ENCODE measurements around the gene APBA2. TPM values are rescaled to one million over a fixed set of nuclear protein-coding genes. Genes with fewer than 3 reads are reported as not detected.

Gene APBA2
- total RNA-seq, 6 experiments from 2014 or later = 5.3 to 6.5 (median 6.1) TPM

DNA sequence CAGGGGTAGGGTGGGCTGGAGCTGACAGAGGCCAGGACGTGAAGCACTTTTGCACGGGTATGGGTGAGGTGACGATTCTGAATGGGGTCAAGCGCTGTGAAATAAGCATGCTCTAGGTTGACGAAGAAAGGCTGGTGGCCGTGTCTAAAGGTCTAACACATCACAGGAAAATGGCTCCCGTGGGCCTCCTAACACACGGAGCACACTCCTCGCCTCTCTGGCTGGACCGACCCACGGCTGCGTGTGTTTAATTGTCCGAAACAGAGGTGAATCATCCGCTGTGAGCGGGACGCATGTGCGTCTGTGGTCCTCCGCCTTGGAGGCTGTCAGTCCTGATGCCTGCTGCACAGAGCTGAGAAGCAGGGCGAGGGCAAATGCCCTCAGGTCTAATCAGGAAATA is 253.3 kb downstream of the APBA2 start:
- H3K9me3 Mint-ChIP-seq = peaks cover 11% of the 10 kb centered on the region; the same call in 1 of the 2 replicates
- DNase-seq = no peak
- no peaks in the 10 kb centered on the region for H3K36me3 Mint-ChIP-seq (ENCODE audit: low read depth)
- no peak overlapping the region for H3K27ac Mint-ChIP-seq
- peaks cover 5% of the 10 kb centered on the region for H3K27me3 Mint-ChIP-seq (ENCODE audit: insufficient read depth)
- no peak overlapping the region for H3K4me3 Mint-ChIP-seq
- TF ChIP-seq, protein P1, sequence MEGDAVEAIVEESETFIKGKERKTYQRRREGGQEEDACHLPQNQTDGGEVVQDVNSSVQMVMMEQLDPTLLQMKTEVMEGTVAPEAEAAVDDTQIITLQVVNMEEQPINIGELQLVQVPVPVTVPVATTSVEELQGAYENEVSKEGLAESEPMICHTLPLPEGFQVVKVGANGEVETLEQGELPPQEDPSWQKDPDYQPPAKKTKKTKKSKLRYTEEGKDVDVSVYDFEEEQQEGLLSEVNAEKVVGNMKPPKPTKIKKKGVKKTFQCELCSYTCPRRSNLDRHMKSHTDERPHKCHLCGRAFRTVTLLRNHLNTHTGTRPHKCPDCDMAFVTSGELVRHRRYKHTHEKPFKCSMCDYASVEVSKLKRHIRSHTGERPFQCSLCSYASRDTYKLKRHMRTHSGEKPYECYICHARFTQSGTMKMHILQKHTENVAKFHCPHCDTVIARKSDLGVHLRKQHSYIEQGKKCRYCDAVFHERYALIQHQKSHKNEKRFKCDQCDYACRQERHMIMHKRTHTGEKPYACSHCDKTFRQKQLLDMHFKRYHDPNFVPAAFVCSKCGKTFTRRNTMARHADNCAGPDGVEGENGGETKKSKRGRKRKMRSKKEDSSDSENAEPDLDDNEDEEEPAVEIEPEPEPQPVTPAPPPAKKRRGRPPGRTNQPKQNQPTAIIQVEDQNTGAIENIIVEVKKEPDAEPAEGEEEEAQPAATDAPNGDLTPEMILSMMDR (IDR thresholded peaks at IDR 0.05) = no peak
- peaks cover 37% of the 10 kb centered on the region for H3K4me1 Mint-ChIP-seq (ENCODE audit: low read depth)

DNA sequence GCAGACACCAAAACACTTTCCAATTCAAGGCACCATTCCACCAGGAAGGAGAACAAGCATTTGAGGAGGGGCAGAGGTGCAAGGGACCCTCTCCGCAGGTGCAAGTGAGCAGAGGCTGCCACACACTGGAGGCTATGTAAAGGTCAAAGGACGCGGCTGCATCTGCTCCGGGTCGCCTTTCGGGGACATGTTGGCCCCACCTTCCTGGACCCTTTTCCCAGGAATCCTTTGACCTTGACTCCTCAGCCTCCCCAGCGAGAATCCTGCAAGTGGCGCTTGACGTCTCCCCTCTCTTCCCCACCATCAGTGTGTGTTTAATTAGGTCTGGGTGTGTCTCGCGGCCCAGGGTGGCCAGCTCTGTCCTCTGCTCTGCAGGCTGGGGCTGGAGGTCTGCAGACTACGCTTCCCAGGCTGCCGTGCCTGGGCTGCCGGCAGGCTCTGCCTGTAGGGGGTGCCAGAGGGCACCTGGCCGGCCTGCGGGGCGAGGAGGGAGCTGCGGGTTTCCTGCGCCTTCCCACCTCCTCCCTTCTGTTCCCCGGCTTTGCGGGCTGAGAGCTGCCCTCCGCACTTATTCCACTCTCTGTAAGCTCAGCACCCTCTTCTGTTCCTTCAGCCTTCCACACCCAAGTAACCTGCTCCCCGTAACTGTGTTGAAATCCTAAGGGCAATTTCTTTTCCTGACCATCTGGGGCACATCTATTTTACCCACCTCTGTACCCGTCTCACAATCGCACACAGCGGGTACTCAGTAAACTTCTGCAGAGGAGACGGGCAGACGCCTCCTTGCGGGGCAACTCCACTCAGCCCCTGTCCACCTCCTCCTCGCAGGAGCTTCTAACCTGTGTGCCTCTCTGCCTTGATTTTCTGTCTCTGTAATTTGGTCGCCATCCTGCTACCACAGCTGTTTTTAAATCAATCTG is 254.0 kb downstream of the APBA2 start:
- H3K9me3 Mint-ChIP-seq = peaks cover 11% of the 10 kb centered on the region; the same call in 1 of the 2 replicates
- TF ChIP-seq, protein P1 (IDR thresholded peaks at IDR 0.05) = peak; percentile 85
- H3K27me3 Mint-ChIP-seq (ENCODE audit: insufficient read depth) = peaks cover 5% of the 10 kb centered on the region
- H3K27ac Mint-ChIP-seq = no peak overlapping the region
- peaks cover 41% of the 10 kb centered on the region for H3K4me1 Mint-ChIP-seq (ENCODE audit: low read depth)
- no peaks in the 10 kb centered on the region for H3K36me3 Mint-ChIP-seq (ENCODE audit: low read depth)
- no peak for DNase-seq
- peak overlapping the region; percentile 48 for H3K4me3 Mint-ChIP-seq

DNA sequence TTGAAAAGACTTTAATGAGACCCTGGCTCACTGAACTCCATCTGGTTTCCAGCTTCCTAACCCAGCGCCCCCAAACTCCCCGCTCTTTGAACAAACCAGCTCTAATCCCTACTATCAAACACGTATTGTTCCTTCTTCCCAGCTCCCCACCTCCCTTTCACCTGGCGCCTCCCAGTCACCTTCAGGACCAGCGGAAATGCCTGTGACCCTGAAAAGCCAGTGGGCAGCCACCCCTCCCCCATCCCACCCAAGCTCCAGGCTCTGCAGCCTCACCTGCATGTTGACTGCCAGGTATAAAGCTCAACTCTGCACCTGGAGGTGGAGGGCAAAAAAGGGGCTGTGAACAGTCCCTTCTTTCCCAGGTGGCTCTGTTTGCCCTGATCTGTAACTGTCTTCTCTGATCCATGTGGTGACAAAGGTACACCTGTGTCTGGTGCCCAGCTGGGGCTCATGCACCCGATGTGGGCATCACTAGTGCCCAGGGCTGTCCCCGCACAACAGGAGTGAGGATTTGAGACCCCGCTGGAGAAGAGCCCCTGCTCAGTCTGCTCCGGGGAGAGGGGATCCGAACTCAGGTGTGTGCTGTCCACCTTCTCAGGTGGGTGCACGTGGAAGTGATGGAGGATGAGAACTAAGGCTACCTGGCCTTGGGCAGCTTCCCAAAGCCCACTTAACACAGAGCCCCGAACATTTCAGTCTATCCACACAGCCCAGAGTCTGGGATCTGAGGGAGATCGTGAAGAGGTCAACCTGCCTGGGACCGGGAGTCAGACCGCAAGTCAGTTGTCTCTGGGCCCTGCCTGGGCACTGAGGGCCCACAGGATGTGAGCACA is 254.9 kb downstream of the APBA2 start:
- Mint-ChIP-seq H3K36me3 (ENCODE audit: low read depth) (no peaks in the 10 kb centered on the region), H3K27ac (no peak overlapping the region), H3K27me3 (ENCODE audit: insufficient read depth) (peaks cover 5% of the 10 kb centered on the region), H3K9me3 (peaks cover 11% of the 10 kb centered on the region; the same call in 1 of the 2 replicates), H3K4me3 (peak overlapping the region; percentile 48; the same call in 1 of the 2 replicates), H3K4me1 (ENCODE audit: low read depth) (peaks cover 41% of the 10 kb centered on the region)
- TF ChIP-seq, protein P1 (IDR thresholded peaks at IDR 0.05) = no peak
- DNase-seq = no peak

DNA sequence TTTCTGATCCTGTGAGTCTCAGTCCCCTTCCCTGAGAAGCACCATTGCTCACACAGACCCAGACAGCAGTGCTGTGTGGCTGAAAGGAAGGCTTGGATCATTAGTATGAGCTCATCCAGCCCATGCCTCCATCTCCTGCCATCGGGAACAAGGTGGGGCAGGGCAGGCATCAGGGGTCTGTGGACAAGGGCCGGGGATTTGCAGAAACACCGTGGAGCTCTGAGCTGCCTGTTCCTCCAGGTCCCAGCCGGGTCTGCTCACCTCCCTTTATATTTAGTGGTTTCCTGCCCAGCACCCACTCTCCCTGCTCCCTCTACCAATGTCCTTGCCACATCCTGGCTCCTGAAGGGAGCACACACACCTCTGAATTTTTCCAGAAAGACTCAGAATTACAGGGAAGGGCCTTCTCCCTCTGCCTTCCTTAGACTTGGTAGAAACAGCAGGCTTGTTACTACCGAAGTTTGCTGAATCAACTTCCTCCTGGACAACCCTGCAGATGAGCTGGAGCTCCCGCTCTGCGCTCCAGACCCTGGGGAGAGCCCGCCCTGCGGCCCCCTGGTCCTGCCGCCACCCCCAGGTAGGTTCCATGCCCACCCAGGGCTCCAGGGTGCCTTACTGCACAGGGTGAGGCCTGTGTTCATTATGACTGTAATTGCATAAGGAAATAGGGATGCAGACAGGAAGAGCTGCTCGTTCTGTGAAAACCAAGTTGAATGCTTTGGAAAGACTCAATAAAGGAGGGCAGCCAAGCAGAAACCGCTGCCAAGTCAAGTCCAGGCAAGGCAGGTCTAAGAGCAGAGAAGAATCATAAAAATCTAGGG is 255.7 kb downstream of the APBA2 start:
- Mint-ChIP-seq H3K36me3 (ENCODE audit: low read depth) (no peaks in the 10 kb centered on the region), H3K4me1 (ENCODE audit: low read depth) (peaks cover 41% of the 10 kb centered on the region), H3K9me3 (peaks cover 11% of the 10 kb centered on the region; the same call in 1 of the 2 replicates), H3K27ac (peak overlapping the region; percentile 34; the same call in 1 of the 2 replicates), H3K27me3 (ENCODE audit: insufficient read depth) (peaks cover 5% of the 10 kb centered on the region), H3K4me3 (no peak overlapping the region)
- DNase-seq = no peak
- TF ChIP-seq, protein P1 (IDR thresholded peaks at IDR 0.05) = no peak
